CD4-positive, CD25-positive, alpha-beta regulatory T cell (primary cell): ENCODE results near the gene MAFF. TPM values are rescaled to one million over a fixed set of nuclear protein-coding genes. Genes with fewer than 3 reads are reported as not detected.

Experiments
- ATAC-seq, 2 donors: fragments of 150-1000 bp; cut with Tn5 transposase; one replicate each; pipeline ENCODE4 v1.10.0; 2021; ENCODE audit warnings: low read depth in 2 of 2, moderate number of reproducible peaks in 2 of 2, moderate library complexity in 1 of 2
- DNase-seq, 3 donors: peaks; one replicate each; pipeline versions ENCODE4 v3.0.0 to v3.0.0-alpha.2; 2012 to 2022; ENCODE audit warnings: mixed read lengths in 1 of 3
- H3K27ac ChIP-seq: one replicate; pipeline ENCODE4 v1.7.0; 2013; ENCODE audit warnings: mild to moderate bottlenecking, low read length; ENCODE audit not compliant: insufficient read depth, poor library complexity, severe bottlenecking
- H3K27me3 ChIP-seq: one replicate; pipeline ENCODE4 v1.7.0; 2013; ENCODE audit warnings: low read length; ENCODE audit not compliant: control insufficient read depth, insufficient read depth
- H3K36me3 ChIP-seq: one replicate; pipeline ENCODE4 v1.7.0; 2013; ENCODE audit warnings: mild to moderate bottlenecking, low read length, moderate library complexity; ENCODE audit not compliant: control insufficient read depth, insufficient read depth
- H3K4me1 ChIP-seq: 2 replicates; pipeline ENCODE4 v1.7.0; 2013; ENCODE audit warnings: mild to moderate bottlenecking, low read length; ENCODE audit not compliant: insufficient read depth, control insufficient read depth, poor library complexity, severe bottlenecking
- H3K4me3 ChIP-seq: one replicate; pipeline ENCODE4 v1.7.0; 2013; ENCODE audit warnings: low read depth, mild to moderate bottlenecking, low read length, moderate library complexity
- H3K9me3 ChIP-seq, 2 experiments: 1 replicate in 1 of 2; 2 replicates in 1 of 2; pipeline ENCODE4 v1.7.0; 2013; ENCODE audit warnings: low read length in 2 of 2, mild to moderate bottlenecking in 1 of 2, moderate library complexity in 1 of 2; ENCODE audit not compliant: control insufficient read depth in 2 of 2
- H3K27ac Mint-ChIP-seq, 3 donors: one replicate each; pipeline ENCODE4 v1.8.0; 2020 to 2022; ENCODE audit warnings: mild to moderate bottlenecking in 3 of 3, mixed read lengths in 3 of 3, moderate library complexity in 2 of 3
- H3K27me3 Mint-ChIP-seq: one replicate; pipeline ENCODE4 v1.8.0; 2022; ENCODE audit warnings: mild to moderate bottlenecking, mixed read lengths
- H3K36me3 Mint-ChIP-seq: one replicate; pipeline ENCODE4 v1.8.0; 2020; ENCODE audit warnings: mixed read lengths
- H3K4me1 Mint-ChIP-seq, 4 donors: one replicate each; pipeline ENCODE4 v1.8.0; 2020 to 2022; ENCODE audit warnings: mixed read lengths in 4 of 4, mild to moderate bottlenecking in 1 of 4
- H3K4me3 Mint-ChIP-seq, 4 donors: one replicate each; pipeline ENCODE4 v1.8.0; 2020 to 2022; ENCODE audit warnings: mild to moderate bottlenecking in 4 of 4, mixed read lengths in 4 of 4, moderate library complexity in 3 of 4
- H3K9me3 Mint-ChIP-seq, 7 donors: one replicate each; pipeline ENCODE4 v1.8.0; 2020 to 2022; ENCODE audit warnings: mixed read lengths in 7 of 7, mild to moderate bottlenecking in 3 of 7, moderate library complexity in 2 of 7
- polyA plus RNA-seq, 4 donors: library from polyadenylated mRNA; unstranded; fragments of 300-500 nt; fragmentation: Illumina TruSeq; gene quantifications; one replicate each; pipeline ENCODE4 v1.2.3, GENCODE V29; 2021
- total RNA-seq: library from RNA; stranded (reverse); gene quantifications from one replicate; pipeline ENCODE4 v1.2.3, GENCODE V29; 2022

MAFF gene
- total and polyA plus RNA-seq, 5 donors from 2014 or later: 1.4 to 39.4 (median 2.1) TPM

- DNase-seq (no peak), ATAC-seq (no peak)
- no peaks in the 10 kb centered on the region for H3K4me1 ChIP-seq
- no peaks in the 10 kb centered on the region for H3K36me3 ChIP-seq
- peaks cover 27% of the 10 kb centered on the region for H3K27me3 Mint-ChIP-seq
- H3K36me3 Mint-ChIP-seq: no peaks in the 10 kb centered on the region
- H3K4me3 Mint-ChIP-seq: no peak overlapping the region
- H3K27ac Mint-ChIP-seq: no peak overlapping the region
- H3K9me3 ChIP-seq: no peaks in the 10 kb centered on the region
- no peaks in the 10 kb centered on the region for H3K27me3 ChIP-seq
- no peak overlapping the region for H3K4me3 ChIP-seq
- H3K4me1 Mint-ChIP-seq: peaks cover 0 to 5% (median 0%) of the 10 kb centered on the region in 4 donors
- H3K27ac ChIP-seq: no peak overlapping the region
- peaks cover 0 to 2% (median 0%) of the 10 kb centered on the region in 7 donors for H3K9me3 Mint-ChIP-seq
Measured at GRCh38 chr22:38191055-38191454, 10.7 kb upstream of the MAFF start.

DNA sequence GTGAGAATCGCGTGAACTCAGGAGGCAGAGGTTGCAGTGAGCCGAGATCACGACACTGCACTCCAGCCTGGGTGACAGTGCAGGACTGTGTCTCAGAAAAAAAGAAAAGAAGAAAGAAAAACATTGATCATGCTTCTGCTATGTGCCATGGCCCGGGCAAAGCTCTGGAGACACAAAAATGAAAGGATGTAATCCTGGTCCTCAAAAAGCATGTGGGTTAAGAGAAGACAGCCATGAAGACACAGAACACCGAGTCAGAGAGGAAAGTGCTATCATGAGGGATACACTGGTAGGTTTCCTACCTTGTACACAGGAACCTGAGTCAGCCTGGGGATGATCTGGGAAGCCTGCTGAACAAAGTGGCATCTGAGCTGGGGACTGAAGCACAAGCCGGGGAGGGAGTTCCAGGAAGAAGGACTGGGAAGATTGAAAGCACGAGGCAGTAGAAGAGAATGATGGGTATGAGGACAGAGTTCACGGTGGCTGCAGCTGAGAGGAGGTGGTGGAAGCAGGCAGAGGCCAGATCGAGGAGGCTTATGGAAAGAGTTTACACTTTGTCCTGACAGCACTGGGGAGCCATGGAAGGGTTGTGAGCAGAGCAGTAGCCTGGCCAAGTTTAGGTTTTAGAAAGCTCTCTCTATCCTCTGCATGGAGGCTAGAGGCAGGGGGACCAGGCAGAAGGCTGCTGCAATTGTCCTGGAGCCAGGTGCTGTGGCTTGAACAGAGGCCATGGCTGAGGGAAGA is 9.9 kb upstream of the MAFF start:
- peaks cover 0 to 5% (median 0%) of the 10 kb centered on the region in 4 donors for H3K4me1 Mint-ChIP-seq
- H3K36me3 Mint-ChIP-seq: no peaks in the 10 kb centered on the region
- H3K27ac Mint-ChIP-seq: peak overlapping the region in 1 of 3 donors; percentile 16

GRCh38 chr22:38192475-38192863 is 9.3 kb upstream of the MAFF start:
- Histone ChIP-seq H3K27ac (no peak overlapping the region), H3K9me3 (no peaks in the 10 kb centered on the region), H3K4me3 (no peak overlapping the region), H3K27me3 (no peaks in the 10 kb centered on the region), H3K4me1 (no peaks in the 10 kb centered on the region), H3K36me3 (no peaks in the 10 kb centered on the region)
- Mint-ChIP-seq H3K27ac (peak overlapping the region in 1 of 3 donors; percentile 20), H3K9me3 (peaks cover 0 to 2% (median 0%) of the 10 kb centered on the region in 7 donors), H3K36me3 (no peaks in the 10 kb centered on the region), H3K4me1 (peaks cover 0 to 5% (median 0%) of the 10 kb centered on the region in 4 donors), H3K27me3 (peaks cover 18% of the 10 kb centered on the region), H3K4me3 (no peak overlapping the region)
- DNase-seq (no peak), ATAC-seq (no peak)

More for the DNA sequence above, 9.9 kb upstream of the MAFF start:
- no peak for ATAC-seq
- no peak overlapping the region for H3K4me3 Mint-ChIP-seq
- H3K27me3 Mint-ChIP-seq: peaks cover 18% of the 10 kb centered on the region
- Histone ChIP-seq H3K27me3 (no peaks in the 10 kb centered on the region), H3K27ac (no peak overlapping the region), H3K9me3 (no peaks in the 10 kb centered on the region), H3K4me1 (no peaks in the 10 kb centered on the region), H3K4me3 (no peak overlapping the region), H3K36me3 (no peaks in the 10 kb centered on the region)
- peaks cover 0 to 2% (median 0%) of the 10 kb centered on the region in 7 donors for H3K9me3 Mint-ChIP-seq
- no peak for DNase-seq

DNA sequence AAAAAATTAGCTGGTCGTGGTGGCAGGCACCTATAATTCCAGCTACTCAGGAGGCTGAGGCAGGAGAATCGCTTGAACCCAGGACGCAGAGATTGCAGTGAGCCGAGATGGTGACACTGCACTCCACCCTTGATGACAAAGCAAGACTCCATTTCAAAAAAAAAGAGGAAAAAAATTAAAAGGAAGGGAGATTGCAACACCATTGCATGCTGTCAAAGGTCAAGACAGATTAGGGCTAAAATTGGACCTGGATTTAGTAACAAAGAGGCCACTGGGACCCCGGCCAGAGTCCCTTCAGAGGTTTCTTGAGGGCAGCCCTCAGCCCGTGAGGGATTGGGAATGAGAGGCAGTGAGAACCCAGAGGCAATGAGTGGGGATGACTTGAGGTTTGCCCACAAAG is 8.2 kb upstream of the MAFF start:
- Histone ChIP-seq H3K27ac (no peak overlapping the region), H3K4me1 (no peaks in the 10 kb centered on the region), H3K36me3 (no peaks in the 10 kb centered on the region), H3K4me3 (no peak overlapping the region), H3K27me3 (no peaks in the 10 kb centered on the region), H3K9me3 (no peaks in the 10 kb centered on the region)
- Mint-ChIP-seq H3K9me3 (peaks cover 0 to 2% (median 0%) of the 10 kb centered on the region in 7 donors), H3K36me3 (no peaks in the 10 kb centered on the region), H3K27ac (no peak overlapping the region), H3K4me1 (peaks cover 0 to 5% (median 0%) of the 10 kb centered on the region in 4 donors), H3K4me3 (no peak overlapping the region), H3K27me3 (peaks cover 17% of the 10 kb centered on the region)
- DNase-seq: no peak
- ATAC-seq: no peak

- Mint-ChIP-seq H3K4me3 (no peak overlapping the region), H3K27ac (no peak overlapping the region), H3K27me3 (peaks cover 13% of the 10 kb centered on the region), H3K36me3 (no peaks in the 10 kb centered on the region), H3K9me3 (peaks cover 0 to 2% (median 0%) of the 10 kb centered on the region in 7 donors), H3K4me1 (peaks cover 6 to 18% (median 10%) of the 10 kb centered on the region in 4 donors)
- DNase-seq (no peak), ATAC-seq (no peak)
- no peaks in the 10 kb centered on the region for H3K27me3 ChIP-seq
- H3K27ac ChIP-seq: no peak overlapping the region
- no peaks in the 10 kb centered on the region for H3K36me3 ChIP-seq
- peaks cover 9% of the 10 kb centered on the region for H3K4me1 ChIP-seq
- no peak overlapping the region for H3K4me3 ChIP-seq
- H3K9me3 ChIP-seq: no peaks in the 10 kb centered on the region
Measured at GRCh38 chr22:38196791-38197419, 4.9 kb upstream of the MAFF start.

GRCh38 chr22:38199826-38200559 is 1.8 kb upstream of the MAFF start:
- Histone ChIP-seq H3K9me3 (no peaks in the 10 kb centered on the region), H3K27ac (no peak overlapping the region), H3K4me3 (no peak overlapping the region), H3K4me1 (peaks cover 23% of the 10 kb centered on the region), H3K27me3 (no peaks in the 10 kb centered on the region), H3K36me3 (no peaks in the 10 kb centered on the region)
- DNase-seq (no peak), ATAC-seq (no peak)
- Mint-ChIP-seq H3K36me3 (no peaks in the 10 kb centered on the region), H3K4me3 (peak overlapping the region in 1 of 4 donors; percentile 93), H3K9me3 (peaks cover 0 to 2% (median 0%) of the 10 kb centered on the region in 7 donors), H3K27me3 (peaks cover 5% of the 10 kb centered on the region), H3K4me1 (peaks cover 6 to 28% (median 16%) of the 10 kb centered on the region in 4 donors), H3K27ac (peak overlapping the region in 2 of 3 donors; percentile 63 to 90)

GRCh38 chr22:38201371-38201710 is 453 bp upstream of the MAFF start:
- ATAC-seq: no peak
- Histone ChIP-seq H3K4me1 (peaks cover 23% of the 10 kb centered on the region), H3K27ac (peak overlapping the region; percentile 83)

More at GRCh38 chr22:38201371-38201710, 453 bp upstream of the MAFF start:
- Mint-ChIP-seq H3K9me3 (no peaks in the 10 kb centered on the region), H3K27me3 (peaks cover 5% of the 10 kb centered on the region), H3K4me1 (peaks cover 6 to 29% (median 16%) of the 10 kb centered on the region in 4 donors), H3K27ac (peak overlapping the region; percentile 90 to 99 (median 93)), H3K36me3 (no peaks in the 10 kb centered on the region), H3K4me3 (peak overlapping the region; percentile 83 to 97 (median 90))
- DNase-seq: no peak
- Histone ChIP-seq H3K9me3 (no peaks in the 10 kb centered on the region), H3K36me3 (no peaks in the 10 kb centered on the region), H3K27me3 (no peaks in the 10 kb centered on the region), H3K4me3 (peak overlapping the region; percentile 64)
